ENCODE data around the gene FGFR2. TPM values are rescaled to one million over a fixed set of nuclear protein-coding genes. Genes with fewer than 3 reads are reported as not detected.

FGFR2 gene
- total and polyA plus RNA-seq, 4 donors = 11.4 to 69.9 (median 31.9) TPM

DNA sequence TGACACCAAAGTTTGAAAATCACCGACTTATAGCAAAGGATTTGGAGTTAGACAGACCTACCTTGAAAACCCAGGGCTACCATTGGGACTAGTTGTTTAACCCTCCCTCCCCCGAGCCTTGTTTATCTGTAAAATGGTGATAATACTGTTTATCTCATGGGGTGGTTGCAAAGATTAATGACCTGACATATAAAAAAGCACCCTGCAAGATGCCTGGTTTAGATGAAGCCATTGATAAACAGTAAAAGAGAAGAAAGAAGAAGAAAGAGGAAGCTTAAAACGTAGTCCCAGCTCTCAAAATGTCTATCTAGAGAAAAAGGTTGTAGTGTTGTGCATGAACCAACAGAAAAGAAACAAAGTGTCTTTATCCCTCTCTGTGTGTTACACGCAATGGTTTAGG, 145.7 kb downstream of the FGFR2 start:
- 73% methylated on average over 4 of the region's 4 CpGs for WGBS
- TF ChIP-seq GABPA (IDR thresholded peaks at IDR 0.05 in 1 of 2, conservative IDR thresholded peaks at IDR 0.05 in 1 of 2) (no peak), NR2F2 (IDR thresholded peaks at IDR 0.05) (no peak), EGR1 (IDR thresholded peaks at IDR 0.05; ENCODE audit: low read depth in 2 of 2) (no peak), RAD21 (IDR thresholded peaks at IDR 0.05) (no peak), TAF1 (conservative IDR thresholded peaks at IDR 0.05) (no peak), SP1 (IDR thresholded peaks at IDR 0.05) (no peak), YY1 (IDR thresholded peaks at IDR 0.05) (no peak), RXRA (IDR thresholded peaks at IDR 0.05) (no peak), FOXA1 (IDR thresholded peaks at IDR 0.05) (no peak), FOXA2 (IDR thresholded peaks at IDR 0.05) (no peak), HNF4A (conservative IDR thresholded peaks at IDR 0.05) (no peak), HNF4G (IDR thresholded peaks at IDR 0.05) (no peak), JUND (IDR thresholded peaks at IDR 0.05) (no peak)
- TF ChIP-seq, protein P1, sequence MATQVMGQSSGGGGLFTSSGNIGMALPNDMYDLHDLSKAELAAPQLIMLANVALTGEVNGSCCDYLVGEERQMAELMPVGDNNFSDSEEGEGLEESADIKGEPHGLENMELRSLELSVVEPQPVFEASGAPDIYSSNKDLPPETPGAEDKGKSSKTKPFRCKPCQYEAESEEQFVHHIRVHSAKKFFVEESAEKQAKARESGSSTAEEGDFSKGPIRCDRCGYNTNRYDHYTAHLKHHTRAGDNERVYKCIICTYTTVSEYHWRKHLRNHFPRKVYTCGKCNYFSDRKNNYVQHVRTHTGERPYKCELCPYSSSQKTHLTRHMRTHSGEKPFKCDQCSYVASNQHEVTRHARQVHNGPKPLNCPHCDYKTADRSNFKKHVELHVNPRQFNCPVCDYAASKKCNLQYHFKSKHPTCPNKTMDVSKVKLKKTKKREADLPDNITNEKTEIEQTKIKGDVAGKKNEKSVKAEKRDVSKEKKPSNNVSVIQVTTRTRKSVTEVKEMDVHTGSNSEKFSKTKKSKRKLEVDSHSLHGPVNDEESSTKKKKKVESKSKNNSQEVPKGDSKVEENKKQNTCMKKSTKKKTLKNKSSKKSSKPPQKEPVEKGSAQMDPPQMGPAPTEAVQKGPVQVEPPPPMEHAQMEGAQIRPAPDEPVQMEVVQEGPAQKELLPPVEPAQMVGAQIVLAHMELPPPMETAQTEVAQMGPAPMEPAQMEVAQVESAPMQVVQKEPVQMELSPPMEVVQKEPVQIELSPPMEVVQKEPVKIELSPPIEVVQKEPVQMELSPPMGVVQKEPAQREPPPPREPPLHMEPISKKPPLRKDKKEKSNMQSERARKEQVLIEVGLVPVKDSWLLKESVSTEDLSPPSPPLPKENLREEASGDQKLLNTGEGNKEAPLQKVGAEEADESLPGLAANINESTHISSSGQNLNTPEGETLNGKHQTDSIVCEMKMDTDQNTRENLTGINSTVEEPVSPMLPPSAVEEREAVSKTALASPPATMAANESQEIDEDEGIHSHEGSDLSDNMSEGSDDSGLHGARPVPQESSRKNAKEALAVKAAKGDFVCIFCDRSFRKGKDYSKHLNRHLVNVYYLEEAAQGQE (IDR thresholded peaks at IDR 0.05) = no peak
- TF ChIP-seq, protein P2, sequence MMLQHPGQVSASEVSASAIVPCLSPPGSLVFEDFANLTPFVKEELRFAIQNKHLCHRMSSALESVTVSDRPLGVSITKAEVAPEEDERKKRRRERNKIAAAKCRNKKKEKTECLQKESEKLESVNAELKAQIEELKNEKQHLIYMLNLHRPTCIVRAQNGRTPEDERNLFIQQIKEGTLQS (IDR thresholded peaks at IDR 0.05) = no peak
- TF ChIP-seq, protein P3, sequence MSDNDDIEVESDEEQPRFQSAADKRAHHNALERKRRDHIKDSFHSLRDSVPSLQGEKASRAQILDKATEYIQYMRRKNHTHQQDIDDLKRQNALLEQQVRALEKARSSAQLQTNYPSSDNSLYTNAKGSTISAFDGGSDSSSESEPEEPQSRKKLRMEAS (IDR thresholded peaks at IDR 0.05) = no peak
- TF ChIP-seq, protein P4, sequence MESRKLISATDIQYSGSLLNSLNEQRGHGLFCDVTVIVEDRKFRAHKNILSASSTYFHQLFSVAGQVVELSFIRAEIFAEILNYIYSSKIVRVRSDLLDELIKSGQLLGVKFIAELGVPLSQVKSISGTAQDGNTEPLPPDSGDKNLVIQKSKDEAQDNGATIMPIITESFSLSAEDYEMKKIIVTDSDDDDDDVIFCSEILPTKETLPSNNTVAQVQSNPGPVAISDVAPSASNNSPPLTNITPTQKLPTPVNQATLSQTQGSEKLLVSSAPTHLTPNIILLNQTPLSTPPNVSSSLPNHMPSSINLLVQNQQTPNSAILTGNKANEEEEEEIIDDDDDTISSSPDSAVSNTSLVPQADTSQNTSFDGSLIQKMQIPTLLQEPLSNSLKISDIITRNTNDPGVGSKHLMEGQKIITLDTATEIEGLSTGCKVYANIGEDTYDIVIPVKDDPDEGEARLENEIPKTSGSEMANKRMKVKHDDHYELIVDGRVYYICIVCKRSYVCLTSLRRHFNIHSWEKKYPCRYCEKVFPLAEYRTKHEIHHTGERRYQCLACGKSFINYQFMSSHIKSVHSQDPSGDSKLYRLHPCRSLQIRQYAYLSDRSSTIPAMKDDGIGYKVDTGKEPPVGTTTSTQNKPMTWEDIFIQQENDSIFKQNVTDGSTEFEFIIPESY (IDR thresholded peaks at IDR 0.05) = no peak
- TF ChIP-seq, protein P5, sequence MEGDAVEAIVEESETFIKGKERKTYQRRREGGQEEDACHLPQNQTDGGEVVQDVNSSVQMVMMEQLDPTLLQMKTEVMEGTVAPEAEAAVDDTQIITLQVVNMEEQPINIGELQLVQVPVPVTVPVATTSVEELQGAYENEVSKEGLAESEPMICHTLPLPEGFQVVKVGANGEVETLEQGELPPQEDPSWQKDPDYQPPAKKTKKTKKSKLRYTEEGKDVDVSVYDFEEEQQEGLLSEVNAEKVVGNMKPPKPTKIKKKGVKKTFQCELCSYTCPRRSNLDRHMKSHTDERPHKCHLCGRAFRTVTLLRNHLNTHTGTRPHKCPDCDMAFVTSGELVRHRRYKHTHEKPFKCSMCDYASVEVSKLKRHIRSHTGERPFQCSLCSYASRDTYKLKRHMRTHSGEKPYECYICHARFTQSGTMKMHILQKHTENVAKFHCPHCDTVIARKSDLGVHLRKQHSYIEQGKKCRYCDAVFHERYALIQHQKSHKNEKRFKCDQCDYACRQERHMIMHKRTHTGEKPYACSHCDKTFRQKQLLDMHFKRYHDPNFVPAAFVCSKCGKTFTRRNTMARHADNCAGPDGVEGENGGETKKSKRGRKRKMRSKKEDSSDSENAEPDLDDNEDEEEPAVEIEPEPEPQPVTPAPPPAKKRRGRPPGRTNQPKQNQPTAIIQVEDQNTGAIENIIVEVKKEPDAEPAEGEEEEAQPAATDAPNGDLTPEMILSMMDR (IDR thresholded peaks at IDR 0.05; ENCODE audit: low read depth, low read length, missing input control) = no peak

More for the DNA sequence above, 145.7 kb downstream of the FGFR2 start:
- Histone ChIP-seq H3K36me3 (ENCODE audit: control insufficient read depth in 4 of 4, insufficient read depth in 3 of 4, low read depth in 1 of 4, low read length in 3 of 4) (no peaks in the 10 kb centered on the region), H3K4me1 (ENCODE audit: control insufficient read depth in 4 of 4, insufficient read depth in 4 of 4, low read length in 3 of 4) (peaks cover 2 to 6% (median 4%) of the 10 kb centered on the region in 4 donors), H3K9ac (ENCODE audit: low read depth in 1 of 2, low read length in 2 of 2) (no peak overlapping the region), H3K27me3 (ENCODE audit: control insufficient read depth in 4 of 4, insufficient read depth in 4 of 4, low read length in 3 of 4) (no peaks in the 10 kb centered on the region), H3K4me3 (ENCODE audit: low read depth in 1 of 3, low read length in 3 of 3) (no peak overlapping the region), H3K9me3 (ENCODE audit: control insufficient read depth in 4 of 4, low read length in 3 of 4) (no peaks in the 10 kb centered on the region), H3K27ac (ENCODE audit: low read depth in 1 of 2, low read length in 2 of 2) (no peak overlapping the region)
- no peak for DNase-seq (ENCODE audit: low spot score)

All from liver (tissue), 9 donors.